Cardiac fibroblast (primary cell): ENCODE measurements around the gene EWSR1.

ENCODE experiments used
- DNase-seq, 2 donors: peaks; one replicate each; pipeline versions ENCODE4 v3.0.0 to v3.0.0-alpha.2; 2010; ENCODE audit warnings: low read depth in 2 of 2
- H3K4me3 ChIP-seq, 2 donors: replicated peaks in 1 of 2; 1 replicate in 1 of 2; 2 replicates in 1 of 2; pipeline ENCODE4 v1.5.1; 2011; ENCODE audit warnings: low read depth in 2 of 2, low read length in 2 of 2, mild to moderate bottlenecking in 2 of 2, moderate library complexity in 1 of 2
- TF ChIP-seq, protein P1 (sequence below): IDR thresholded peaks from one replicate; pipeline ENCODE4 v1.5.1; 2011; ENCODE audit warnings: low read depth, mild to moderate bottlenecking, low read length, inconsistent platforms

Gene EWSR1

DNA sequence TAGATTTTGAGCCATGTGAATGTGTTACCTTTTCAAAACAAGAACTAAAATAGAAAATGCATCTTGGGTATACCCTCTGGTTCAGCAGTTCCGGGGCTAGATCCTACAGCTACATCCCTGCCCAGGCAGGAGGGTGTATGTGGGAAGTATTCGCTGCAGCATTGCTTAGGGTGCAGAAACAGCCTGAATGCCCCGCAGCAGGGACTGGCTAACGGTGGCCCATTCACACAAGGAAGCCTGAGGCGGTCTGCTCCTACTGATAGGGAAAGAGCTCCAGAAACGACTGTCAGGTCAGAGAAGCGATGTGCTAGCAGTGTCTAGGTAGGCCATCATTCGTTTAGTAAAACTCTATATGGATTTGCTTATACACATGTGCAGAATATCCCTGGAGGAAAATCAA, 57.3 kb downstream of the EWSR1 start:
- no peak overlapping the region for H3K4me3 ChIP-seq
- TF ChIP-seq, protein P1, sequence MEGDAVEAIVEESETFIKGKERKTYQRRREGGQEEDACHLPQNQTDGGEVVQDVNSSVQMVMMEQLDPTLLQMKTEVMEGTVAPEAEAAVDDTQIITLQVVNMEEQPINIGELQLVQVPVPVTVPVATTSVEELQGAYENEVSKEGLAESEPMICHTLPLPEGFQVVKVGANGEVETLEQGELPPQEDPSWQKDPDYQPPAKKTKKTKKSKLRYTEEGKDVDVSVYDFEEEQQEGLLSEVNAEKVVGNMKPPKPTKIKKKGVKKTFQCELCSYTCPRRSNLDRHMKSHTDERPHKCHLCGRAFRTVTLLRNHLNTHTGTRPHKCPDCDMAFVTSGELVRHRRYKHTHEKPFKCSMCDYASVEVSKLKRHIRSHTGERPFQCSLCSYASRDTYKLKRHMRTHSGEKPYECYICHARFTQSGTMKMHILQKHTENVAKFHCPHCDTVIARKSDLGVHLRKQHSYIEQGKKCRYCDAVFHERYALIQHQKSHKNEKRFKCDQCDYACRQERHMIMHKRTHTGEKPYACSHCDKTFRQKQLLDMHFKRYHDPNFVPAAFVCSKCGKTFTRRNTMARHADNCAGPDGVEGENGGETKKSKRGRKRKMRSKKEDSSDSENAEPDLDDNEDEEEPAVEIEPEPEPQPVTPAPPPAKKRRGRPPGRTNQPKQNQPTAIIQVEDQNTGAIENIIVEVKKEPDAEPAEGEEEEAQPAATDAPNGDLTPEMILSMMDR = no peak
- DNase-seq = no peak

DNA sequence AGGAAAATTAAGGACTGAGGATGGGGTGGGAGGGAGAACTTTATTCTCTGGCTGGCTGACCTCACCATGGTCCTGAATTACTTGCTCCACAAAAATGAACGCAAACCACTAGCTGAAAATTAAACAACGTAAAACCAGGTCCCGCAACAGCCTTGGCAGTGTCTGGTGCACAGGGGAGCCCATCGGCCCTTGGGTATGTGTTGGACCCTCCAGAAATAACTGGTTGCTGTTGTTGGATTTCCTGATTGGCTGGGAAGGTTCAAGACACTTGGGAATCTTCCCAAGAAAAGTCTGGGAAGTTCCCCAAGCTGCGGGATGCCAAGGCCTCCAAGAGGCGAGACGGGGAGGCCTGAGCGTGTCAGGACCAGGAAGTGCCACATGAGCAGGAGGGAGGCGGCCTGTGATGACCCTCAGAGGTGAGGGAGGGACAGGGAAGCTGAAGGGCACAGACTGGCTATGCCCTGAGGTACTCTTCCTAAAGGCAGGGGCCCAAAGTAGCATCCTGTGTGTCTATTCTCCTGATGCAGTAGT, 57.8 kb downstream of the EWSR1 start:
- TF ChIP-seq, protein P1 = no peak
- DNase-seq = no peak
- H3K4me3 ChIP-seq = no peak overlapping the region

DNA sequence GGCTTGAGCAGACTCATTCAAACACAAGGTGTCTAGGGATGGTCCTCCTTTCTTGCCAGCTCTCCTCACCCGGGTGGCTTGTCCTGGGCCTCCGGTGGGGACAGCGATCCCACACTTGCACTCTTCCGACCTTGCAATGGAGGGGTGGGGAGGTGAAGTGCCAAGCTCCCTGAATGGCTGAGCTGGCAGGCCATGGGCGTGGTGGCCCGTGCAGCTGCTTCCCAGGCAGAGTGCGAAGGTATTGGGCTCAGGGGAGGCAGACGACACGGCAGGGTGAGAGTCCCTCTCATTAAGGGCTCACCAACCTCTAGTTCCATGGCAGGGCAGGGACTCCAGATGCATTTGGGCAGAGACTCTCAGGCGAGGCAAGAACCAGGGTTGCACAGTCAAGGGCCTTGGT, 58.4 kb downstream of the EWSR1 start:
- TF ChIP-seq, protein P1 = no peak
- DNase-seq = no peak
- no peak overlapping the region for H3K4me3 ChIP-seq

DNA sequence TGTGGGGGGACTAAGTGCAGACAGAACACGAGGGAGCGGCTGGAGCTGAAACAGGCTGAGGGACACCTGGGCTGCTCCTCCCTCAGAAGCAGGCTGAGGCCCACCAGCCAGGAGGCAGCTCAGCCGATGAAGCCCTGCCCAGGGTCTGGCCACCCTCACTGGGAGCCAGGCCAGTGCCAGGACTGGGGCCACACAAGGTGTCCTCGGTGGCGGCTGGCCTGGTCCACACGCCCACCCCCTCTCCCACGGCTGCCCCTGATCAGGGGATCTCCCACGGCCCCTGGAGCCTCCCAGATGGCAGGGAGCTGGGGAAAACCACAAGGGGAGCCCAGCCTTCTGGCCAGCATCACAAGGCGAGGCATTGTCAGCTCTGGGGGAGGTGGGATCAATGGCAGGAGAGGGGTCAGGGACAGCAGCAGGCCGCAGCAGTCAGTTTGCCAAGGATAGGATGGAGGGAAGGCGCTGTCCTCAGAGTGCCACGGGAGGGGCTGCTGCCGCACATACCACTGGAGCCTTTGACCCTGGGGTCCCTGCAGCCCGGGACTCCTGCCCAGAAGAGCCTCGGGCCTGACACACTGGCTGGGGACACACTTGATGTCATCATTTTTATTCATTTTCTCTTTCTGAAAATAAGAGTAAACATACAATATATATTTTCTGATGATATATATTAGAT, 59.2 kb downstream of the EWSR1 start:
- TF ChIP-seq, protein P1 = no peak
- H3K4me3 ChIP-seq = no peak overlapping the region
- no peak for DNase-seq

DNA sequence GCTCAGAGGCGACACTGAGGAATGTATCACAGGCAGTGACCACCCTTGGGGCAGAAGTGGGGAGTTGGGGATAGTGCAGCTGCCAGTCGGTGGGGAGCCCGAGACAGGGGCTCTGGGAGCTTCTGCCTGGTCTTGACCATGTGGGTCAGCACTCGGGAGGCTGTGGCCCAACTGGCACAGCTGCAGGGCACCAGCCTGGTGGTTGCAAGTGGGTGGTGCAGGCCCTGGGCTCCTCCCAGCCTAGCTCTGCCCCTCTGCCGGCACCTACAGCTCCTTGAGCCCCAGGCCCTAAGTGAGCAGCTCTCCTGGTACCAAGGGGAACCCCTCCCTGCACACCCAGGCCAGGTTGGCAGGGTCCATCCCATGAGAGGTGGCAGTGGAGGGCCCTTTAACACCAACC, 60.0 kb downstream of the EWSR1 start:
- H3K4me3 ChIP-seq = no peak overlapping the region
- no peak for DNase-seq
- TF ChIP-seq, protein P1 = no peak

DNA sequence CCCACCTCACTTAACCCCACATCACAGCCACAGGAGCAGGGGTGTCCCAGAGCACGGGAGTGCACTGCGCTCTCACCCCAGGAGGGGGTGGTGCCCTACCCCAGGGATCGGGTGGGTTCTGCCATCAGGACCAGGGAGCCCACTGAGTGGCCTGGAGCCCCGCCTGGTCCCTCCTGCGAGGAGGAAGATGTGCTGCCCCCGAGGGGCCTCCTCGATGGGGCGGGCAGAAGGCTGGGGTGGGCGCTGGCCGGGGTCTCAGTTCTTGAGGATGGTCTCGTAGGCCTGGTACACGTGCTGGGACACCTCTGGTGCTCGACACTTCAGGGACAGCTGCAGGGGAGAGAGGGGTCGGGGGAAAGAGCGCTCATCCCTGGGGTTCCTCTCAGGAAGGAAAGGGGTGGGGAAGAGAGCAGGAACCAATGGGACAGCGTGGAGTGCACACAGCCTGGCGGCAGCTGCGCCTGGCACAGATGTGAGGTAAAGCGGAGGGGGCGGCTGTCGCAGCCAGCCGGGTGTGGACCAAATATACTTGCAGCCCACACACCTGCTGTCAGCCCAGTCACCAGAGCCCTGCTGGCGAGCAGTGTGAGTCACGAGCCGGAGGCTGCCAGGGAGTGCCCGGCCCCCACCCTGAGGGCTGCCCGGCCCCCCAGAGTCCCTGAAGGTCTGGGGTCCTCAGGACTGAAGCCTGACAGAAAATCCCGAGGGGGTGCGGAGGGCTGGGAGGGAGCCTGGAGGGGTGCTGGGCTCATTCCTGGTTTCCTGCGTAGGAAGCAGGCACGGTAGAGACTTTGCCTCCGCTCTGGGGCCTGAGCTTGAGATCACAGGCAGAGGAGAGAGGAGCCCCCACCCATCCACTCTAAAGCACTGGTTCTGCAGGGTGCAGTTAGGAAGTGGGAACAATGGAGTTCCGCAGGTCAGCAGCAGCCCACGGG, 60.8 kb downstream of the EWSR1 start:
- DNase-seq = no peak
- H3K4me3 ChIP-seq = no peak overlapping the region
- TF ChIP-seq, protein P1 = no peak
